ENCODE results near the gene PGF. TPM values are rescaled to one million over a fixed set of nuclear protein-coding genes. Genes with fewer than 3 reads are reported as not detected.

PGF gene
- total RNA-seq, 1 experiment from 2014 or later = 6.4 TPM

DNA sequence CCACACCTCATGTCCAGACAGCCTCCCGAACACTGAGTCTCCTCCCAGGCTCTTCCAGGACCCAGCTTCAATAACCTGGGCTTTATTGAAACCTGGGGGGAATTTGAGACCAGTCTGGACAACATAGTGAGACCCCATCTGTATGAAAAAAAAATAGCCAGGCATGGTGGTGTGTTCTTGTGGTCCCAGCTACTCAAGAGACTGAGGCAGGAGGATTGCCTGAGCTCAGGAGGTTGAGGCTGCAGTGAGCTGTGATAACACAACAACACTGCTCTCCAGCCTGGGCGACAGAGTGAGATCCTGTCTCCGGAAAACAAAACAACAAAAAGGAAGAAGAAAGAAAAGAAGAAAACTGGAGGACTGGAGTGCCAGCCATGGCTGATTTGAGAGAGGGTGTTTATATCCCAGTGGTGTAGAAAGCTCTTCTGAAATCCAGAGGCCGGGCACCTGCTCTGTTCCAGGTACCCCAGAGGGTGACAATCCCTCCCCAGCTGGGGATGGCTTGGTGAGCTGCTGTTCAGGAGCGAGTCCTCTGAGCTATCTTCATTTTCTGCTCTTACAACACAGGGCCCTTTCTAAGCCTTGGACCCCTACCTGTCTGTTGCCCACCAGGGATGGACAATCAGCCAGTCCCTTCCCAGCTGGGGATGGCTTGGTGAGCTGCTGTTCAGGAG lies 6.0 kb upstream of the PGF start:
- Histone ChIP-seq H3K4me3 (replicated peaks in 1 of 2; ENCODE audit: low read depth in 1 of 2, low read length in 2 of 2) (no peak overlapping the region), H3K4me2 (ENCODE audit: low read length) (no peak overlapping the region), H3K9ac (ENCODE audit: low read length) (no peak overlapping the region), H3K27ac (ENCODE audit: low read depth, low read length) (no peak overlapping the region), H3K4me1 (ENCODE audit: control insufficient read depth in 1 of 2, insufficient read depth in 2 of 2, low read length in 2 of 2) (0 out of 4 replicates have a peak, but pooled peaks cover 0 to 2% of the 10 kb centered on the region in 2 experiments), H3K79me2 (ENCODE audit: insufficient read depth, low read length) (no peaks in the 10 kb centered on the region), H3K9me2 (ENCODE audit: insufficient read depth) (no peaks in the 10 kb centered on the region), H3K9me3 (ENCODE audit: control insufficient read depth in 1 of 2, insufficient read depth in 1 of 2, low read depth in 1 of 2, low read length in 2 of 2) (no peaks in the 10 kb centered on the region), H4K20me1 (ENCODE audit: insufficient read depth) (no peaks in the 10 kb centered on the region), H2AFZ (ENCODE audit: low read depth, low read length, poor library complexity, severe bottlenecking) (no peak overlapping the region), H3K36me3 (ENCODE audit: control insufficient read depth in 1 of 2, insufficient read depth in 2 of 2, low read length in 2 of 2) (no peaks in the 10 kb centered on the region), H3K27me3 (ENCODE audit: insufficient read depth, low read length) (no peaks in the 10 kb centered on the region)
- DNase-seq (ENCODE audit: low read depth, low spot score) (no peak), ATAC-seq (no peak)
- ChIA-PET RAD21 (ENCODE audit: low non-redundant PET in 1 of 2, low total read pairs in 2 of 2, uncharacterized antibody in 2 of 2, unreplicated experiment in 2 of 2) (interaction anchor here in 1 of 2 experiments (0.6 kb wide), 1 partner anchor 18 kb away, joined by 10 read pairs; no protein-coding TSS in a partner anchor), CTCF (no interaction called here), POLR2A (no interaction called here)
- no TSS peak for BruUV-seq (replicated peaks)
- intact Hi-C loops (cut with micrococcal nuclease) = no loop called here
- no peak for TF ChIP-seq ZNF274 (IDR thresholded peaks at IDR 0.05; ENCODE audit: low read depth, low read length)
- no peak for TF ChIP-seq POLR2A (IDR thresholded peaks at IDR 0.05; ENCODE audit: borderline replicate concordance, extremely low read depth, insufficient read depth, insufficient read length)

- H3K4me2 ChIP-seq (ENCODE audit: low read length) = no peak overlapping the region
- H3K36me3 ChIP-seq (ENCODE audit: control insufficient read depth in 1 of 2, insufficient read depth in 2 of 2, low read length in 2 of 2) = no peaks in the 10 kb centered on the region
- H4K20me1 ChIP-seq (ENCODE audit: insufficient read depth) = no peaks in the 10 kb centered on the region
- DNase-seq (ENCODE audit: low read depth, low spot score) = no peak
- RAD21 ChIA-PET (ENCODE audit: low non-redundant PET in 1 of 2, low total read pairs in 2 of 2, uncharacterized antibody in 2 of 2, unreplicated experiment in 2 of 2) = no interaction called here
- no peak overlapping the region for H3K4me3 ChIP-seq (replicated peaks in 1 of 2; ENCODE audit: low read depth in 1 of 2, low read length in 2 of 2)
- no peak for ATAC-seq
- H3K79me2 ChIP-seq (ENCODE audit: insufficient read depth, low read length) = no peaks in the 10 kb centered on the region
- intact Hi-C loops (cut with micrococcal nuclease) = no loop called here
- CTCF ChIA-PET = no interaction called here
- POLR2A ChIA-PET = no interaction called here
- no peaks in the 10 kb centered on the region for H3K9me2 ChIP-seq (ENCODE audit: insufficient read depth)
- H3K27me3 ChIP-seq (ENCODE audit: insufficient read depth, low read length) = no peaks in the 10 kb centered on the region
- H3K27ac ChIP-seq (ENCODE audit: low read depth, low read length) = no peak overlapping the region
- peaks cover 0 to 8% of the 10 kb centered on the region in 2 experiments; a peak in 1 of 4 replicates for H3K4me1 ChIP-seq (ENCODE audit: control insufficient read depth in 1 of 2, insufficient read depth in 2 of 2, low read length in 2 of 2)
- no peak overlapping the region for H3K9ac ChIP-seq (ENCODE audit: low read length)
- H2AFZ ChIP-seq (ENCODE audit: low read depth, low read length, poor library complexity, severe bottlenecking) = no peak overlapping the region
- BruUV-seq (replicated peaks) = no TSS peak
- H3K9me3 ChIP-seq (ENCODE audit: control insufficient read depth in 1 of 2, insufficient read depth in 1 of 2, low read depth in 1 of 2, low read length in 2 of 2) = no peaks in the 10 kb centered on the region
- TF ChIP-seq JUND (IDR thresholded peaks at IDR 0.05) (no peak), YY1 (IDR thresholded peaks at IDR 0.05; ENCODE audit: extremely low read depth, insufficient replicate concordance, low read depth, low read length) (no peak), POLR2A (IDR thresholded peaks at IDR 0.05; ENCODE audit: borderline replicate concordance, extremely low read depth, insufficient read depth, insufficient read length) (no peak), CTCF (IDR thresholded peaks at IDR 0.05 in 2 of 3, conservative IDR thresholded peaks at IDR 0.05 in 1 of 3; ENCODE audit: borderline replicate concordance in 1 of 3, insufficient read depth in 1 of 3, low read depth in 2 of 3, low read length in 2 of 3) (no peak), TCF7L2 (IDR thresholded peaks at IDR 0.05; ENCODE audit: borderline replicate concordance, extremely low read depth, insufficient read depth, insufficient read length) (no peak), CBX3 (IDR thresholded peaks at IDR 0.05; ENCODE audit: low read depth) (no peak), SIN3A (IDR thresholded peaks at IDR 0.05; ENCODE audit: low read depth) (no peak), ELF1 (IDR thresholded peaks at IDR 0.05; ENCODE audit: borderline replicate concordance, low read depth) (no peak), POLR2AphosphoS5 (IDR thresholded peaks at IDR 0.05; ENCODE audit: low read depth, low read length) (no peak), FOSL1 (IDR thresholded peaks at IDR 0.05; ENCODE audit: low read depth) (no peak), SRF (IDR thresholded peaks at IDR 0.05; ENCODE audit: low read depth) (no peak), EZH2phosphoT487 (IDR thresholded peaks at IDR 0.05; ENCODE audit: borderline replicate concordance) (no peak), REST (IDR thresholded peaks at IDR 0.05; ENCODE audit: low read depth) (no peak)
- TF ChIP-seq, protein P1, sequence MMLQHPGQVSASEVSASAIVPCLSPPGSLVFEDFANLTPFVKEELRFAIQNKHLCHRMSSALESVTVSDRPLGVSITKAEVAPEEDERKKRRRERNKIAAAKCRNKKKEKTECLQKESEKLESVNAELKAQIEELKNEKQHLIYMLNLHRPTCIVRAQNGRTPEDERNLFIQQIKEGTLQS (IDR thresholded peaks at IDR 0.05) = no peak
These were observed 5.3 kb upstream of the PGF start for GRCh38 chr14:74960736-74961135.
